Cortex of kidney (tissue), 1 donor: Measurements from ENCODE around the gene FNBP1.
"Not testable (repeated sequence)": the region's sequence is repeated elsewhere in the genome, so short reads cannot be mapped to it uniquely, and the experiment has no call there.

ENCODE experiments used
- DNase-seq: peaks from one replicate; lab custom pipeline; 2025; lab: John Stamatoyannopoulos, UW

The FNBP1 gene

DNA sequence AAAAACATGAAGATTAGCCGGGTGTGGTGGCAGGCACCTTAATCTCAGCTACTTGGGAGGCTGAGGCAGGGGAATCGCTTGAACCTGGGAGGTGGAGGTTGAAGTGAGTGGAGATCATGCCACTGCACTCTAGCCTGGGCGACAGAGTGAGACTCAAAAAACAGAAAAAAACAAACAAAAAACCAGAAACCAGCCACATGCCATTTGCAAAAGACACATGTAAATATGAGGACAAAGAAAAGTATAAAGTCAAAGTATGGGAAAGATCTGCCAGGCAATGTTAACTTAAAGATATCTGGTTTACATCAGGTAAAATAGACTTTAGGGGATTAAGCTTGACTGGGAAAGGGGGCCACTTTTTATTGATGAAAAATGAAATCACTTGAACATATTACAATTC, 90.7 kb downstream of the FNBP1 start:
- DNase-seq = no peak

DNA sequence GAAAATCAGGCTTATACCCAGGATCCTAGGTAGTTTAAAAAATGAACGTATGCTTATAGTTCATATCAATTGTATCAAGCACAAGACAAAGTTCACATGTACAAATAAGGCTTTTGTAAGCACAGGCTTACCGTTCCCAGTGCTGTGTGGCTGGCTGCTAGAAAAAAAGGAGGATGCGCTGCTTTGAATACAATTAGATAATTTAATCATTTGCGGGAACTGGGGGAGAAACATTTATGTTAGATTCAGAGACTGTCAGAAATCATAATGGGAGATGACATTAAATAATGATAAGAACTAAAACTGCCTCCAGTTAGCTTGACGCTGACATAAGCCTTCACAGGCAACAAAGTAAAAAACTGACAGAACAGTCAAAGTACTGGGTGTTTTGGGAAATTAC, 93.2 kb downstream of the FNBP1 start:
- no peak for DNase-seq

DNA sequence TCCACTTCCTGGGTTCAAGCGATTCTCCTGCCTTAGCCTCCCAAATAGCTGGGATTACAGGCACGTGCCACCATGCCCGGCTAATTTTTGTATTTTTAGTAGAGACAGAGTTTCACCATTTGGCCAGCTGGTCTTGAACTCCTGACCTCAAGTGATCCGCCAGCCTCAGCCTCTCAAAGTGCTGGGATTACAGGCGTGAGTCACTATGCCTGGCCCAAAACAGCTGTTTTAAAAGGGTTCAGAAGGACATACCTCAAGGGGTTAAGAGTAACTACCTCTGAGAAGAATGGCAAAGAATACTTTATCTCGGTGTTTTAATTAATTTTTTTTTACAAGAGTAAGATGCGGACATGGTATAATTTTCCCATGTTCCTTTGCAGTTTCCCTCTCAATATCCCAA, 94.4 kb downstream of the FNBP1 start:
- DNase-seq = not testable (repeated sequence)

DNA sequence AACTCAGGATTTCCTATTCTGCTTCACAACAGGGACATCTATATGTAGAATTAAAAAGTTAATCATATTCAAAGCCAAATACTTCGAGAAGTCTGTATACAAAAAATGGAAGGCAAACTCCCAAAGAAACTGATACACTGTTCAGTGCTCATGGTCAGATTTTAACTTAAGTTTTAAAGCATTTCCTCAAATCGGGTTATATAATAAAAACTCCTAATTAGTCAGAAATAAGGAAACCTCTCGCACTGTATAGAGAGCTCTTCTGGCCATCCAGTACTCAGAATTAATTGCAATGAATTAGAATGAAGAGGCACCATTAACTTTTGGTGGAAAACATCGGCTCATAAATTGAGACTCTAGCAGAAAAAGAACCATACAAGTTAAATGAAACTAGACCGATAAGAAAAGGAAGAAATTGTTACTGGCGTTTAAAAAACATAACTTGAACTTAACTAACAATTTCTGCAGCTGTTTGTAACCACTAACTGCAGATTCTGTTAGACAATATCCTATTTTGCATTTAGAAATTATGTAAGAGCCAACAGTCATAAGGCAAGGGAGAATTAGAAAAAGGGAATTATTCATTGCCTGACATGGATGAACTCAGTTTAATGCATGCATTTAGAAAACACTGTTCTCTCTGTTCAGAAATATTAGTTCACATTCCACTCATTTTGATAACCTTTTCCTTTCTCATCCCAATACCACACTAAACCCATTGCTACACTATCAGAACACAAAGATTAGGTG, 96.6 kb downstream of the FNBP1 start:
- DNase-seq = no peak

DNA sequence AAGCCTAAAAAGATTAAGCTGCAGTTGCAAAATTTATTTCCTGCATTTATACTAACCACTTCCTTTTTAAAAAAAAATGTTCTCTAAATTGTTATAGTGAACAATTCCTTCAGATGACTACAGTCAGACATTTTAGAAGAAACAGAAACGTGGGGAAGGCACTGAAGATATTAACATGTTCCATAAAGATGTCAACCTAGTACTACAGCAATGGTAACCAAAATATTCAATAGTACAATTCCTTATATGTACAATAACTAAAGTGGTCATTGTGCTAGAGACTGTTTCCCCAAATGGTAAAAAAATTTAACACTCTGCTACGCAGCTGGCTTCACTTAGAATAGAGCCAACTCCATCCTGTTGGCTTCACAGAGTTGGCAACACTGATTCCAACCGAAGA, 97.7 kb downstream of the FNBP1 start:
- DNase-seq = no peak

DNA sequence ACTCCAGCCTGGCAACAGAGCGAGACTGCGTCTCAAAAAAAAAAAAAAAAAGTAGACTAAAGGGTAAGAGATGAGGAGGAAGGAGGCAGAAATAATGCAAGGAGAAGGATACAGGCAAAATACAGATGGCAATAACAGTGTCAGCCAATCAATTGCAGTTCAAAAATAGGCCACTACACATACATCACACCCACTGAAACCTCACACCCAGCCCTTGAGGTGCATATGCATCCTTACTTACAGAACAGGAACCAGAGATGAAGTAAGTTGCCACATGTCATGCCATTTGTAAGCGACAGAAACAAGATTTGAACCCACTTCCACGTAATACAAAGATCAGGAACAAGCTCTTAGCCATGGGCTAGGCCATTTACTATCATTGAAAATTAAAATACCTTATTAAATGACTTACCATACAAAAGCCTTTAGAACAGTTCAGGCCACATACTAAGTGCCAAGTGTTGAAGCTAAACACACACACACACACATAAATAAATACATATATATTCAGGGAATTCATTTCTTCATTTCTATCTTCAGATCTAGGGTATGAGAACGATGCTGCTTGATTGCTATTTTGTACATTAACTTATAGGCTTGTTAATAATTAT, 98.4 kb downstream of the FNBP1 start:
- DNase-seq = no peak

DNA sequence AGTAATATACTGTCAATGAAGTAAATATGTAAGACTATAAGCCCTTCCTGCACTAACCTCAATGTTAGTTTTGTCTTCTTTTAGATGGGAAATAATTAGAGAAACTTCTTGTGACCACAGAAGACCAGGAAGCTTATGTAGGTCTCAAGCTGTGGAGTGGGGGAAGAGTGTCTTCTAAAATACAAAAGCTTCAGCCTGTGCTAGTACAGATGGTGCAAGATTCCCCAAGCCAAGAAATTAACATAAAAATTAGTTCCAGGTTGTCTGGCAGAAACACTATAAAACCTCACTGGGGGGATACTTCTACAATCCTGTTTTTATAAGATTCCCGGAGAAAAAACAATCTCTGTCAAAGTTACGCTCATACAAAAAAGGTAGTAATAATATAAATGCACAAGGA, 103.6 kb downstream of the FNBP1 start:
- no peak for DNase-seq

DNA sequence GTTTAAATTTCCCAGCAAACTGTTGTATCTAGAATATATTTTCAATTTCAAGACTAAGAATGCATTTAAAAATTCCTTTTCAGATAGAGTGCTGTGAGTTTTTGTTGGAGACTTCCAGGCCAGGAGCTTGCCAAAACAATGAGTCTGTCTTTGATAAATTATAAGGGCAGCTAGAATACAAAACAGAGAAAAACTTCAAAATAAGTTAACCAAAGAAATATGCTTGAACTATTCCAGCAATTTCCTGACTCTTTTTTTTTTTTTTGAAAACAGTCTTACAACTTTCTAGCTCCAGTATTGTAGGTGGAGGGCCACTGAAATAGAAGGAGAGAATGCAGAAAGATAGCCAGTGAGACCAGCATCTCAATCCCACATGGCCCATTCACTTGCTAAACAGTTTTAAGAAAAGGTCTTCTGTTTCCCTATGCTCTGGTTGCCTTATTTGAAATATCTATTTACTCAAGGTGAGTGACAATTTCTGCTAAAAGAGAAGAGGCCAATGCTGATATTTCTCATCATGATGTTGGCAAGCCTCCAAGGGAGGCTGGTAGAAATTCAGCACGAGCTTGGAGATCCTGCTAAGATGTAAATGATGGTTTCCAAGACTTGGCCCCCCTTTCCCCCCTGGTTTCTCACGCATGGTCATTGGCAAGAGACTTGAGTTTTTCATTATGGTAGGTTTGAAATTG, 104.6 kb downstream of the FNBP1 start:
- no peak for DNase-seq

DNA sequence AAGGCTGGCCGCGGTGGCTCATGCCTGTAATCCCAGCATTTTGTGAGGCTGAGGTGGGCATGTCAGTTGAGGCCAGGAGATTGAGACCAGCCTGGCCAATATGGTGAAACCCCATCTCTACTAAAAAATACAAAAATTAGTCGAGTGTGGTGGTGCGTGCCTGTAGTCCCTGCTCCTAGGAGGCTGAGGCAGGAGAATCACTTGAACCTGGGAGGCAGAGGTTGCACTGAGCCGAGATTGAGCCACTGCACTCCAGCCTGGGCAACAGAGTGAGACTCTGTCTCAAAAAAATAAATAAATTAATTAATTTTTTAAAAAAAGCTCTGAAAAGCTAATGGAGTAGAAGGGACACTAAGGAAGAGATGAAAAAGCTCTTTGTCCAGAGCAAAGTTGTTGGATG, 105.1 kb downstream of the FNBP1 start:
- DNase-seq = not testable (repeated sequence)

DNA sequence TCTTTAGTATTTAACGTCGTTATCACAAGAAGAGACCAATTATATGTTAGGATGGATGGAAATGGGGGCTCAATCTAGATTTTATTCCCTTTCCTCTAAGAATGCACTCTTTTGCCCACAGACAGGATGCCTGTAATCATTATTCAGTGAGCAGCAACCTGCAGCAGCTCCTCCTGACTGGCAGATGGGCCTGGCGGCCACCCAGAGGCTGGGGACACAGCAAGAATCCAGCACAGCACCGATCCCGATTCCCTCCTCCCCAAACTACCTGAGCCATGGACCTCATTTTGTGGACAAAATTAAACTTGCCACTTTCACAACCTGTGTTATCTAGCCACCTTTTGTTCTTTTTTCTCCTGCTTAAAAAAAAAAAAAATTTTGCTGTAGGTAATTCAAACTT, 106.8 kb downstream of the FNBP1 start:
- DNase-seq = no peak

DNA sequence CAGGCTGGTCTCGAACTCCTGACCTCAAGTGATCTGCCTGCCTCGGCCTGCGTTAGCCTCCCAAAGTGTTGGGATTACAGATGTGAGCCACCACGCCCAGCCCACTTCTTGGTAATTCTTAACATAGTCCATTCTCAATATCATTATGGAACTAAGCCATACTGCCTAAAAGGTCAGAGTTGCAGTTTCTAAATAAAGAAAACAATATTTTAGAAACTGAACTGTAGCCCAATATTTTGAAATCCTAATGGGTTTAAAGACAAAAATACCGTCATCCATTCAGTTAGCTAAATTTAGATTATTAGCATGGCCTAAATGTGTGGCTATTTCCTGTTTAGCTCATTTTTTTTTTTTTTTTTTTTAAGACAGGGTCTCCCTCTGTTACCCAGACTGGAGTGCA, 108.2 kb downstream of the FNBP1 start:
- no peak for DNase-seq

DNA sequence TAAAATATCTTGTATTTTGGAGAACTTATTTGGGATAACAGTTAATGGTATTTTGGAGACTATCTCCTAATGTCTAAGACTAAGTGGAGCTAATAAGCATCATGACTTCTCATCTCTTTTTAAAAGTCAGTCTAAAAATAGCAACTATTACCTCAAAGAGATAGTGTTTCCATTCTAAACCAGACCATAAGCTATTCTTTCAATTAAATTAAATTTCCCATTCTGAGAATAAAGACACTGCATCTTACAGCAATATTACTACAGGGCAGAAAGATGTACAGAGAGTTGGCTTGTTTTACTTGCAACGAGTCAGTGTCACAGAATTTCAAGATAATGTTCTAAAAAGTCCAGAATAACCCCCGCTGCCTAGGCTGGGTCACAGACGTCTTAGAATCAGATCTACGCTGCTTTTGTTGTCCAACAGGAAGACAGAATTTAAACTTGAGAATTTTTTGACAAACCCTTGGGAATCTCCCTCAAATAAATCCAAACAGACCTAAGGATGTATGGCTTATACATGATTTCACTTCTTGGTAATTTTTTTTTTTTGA, 108.9 kb downstream of the FNBP1 start:
- DNase-seq = no peak

DNA sequence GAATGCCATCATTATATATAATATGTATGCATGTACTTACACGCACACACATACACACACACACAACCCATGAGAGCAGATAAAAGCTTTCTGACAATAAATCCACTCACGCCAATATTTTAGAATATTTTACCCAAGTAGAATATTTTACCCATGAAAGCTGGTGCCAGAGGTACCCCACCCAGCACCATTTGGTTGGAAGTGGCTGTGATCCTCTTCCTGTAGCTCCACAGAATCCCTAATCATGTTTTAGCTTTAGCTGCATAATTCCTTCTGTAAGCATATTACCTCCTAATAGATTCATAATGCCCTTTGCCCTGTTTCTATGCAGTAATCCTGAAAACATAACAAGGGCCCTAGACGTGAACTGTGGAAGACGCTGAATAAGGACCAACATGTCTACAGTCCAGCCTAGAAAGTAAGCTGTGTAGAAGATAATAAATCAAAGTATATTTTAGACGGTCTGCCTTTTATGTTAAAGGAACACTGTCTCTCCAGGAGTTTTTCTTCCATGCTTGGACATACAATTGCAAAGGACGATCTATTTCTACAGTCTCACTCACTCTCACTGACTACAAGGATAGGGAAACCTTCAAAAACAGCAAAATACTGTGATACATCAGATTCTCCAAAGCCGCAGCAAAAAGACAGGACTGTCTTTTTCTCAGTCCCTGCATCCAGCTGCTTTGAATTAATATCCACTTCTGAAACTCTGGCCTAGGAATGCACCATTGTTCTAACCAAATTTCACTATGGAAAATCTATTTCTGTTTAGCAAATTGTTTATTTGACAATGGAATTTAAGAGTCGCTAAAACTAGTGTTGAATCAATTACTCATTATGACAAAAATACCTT, 109.6 kb downstream of the FNBP1 start:
- no peak for DNase-seq

DNA sequence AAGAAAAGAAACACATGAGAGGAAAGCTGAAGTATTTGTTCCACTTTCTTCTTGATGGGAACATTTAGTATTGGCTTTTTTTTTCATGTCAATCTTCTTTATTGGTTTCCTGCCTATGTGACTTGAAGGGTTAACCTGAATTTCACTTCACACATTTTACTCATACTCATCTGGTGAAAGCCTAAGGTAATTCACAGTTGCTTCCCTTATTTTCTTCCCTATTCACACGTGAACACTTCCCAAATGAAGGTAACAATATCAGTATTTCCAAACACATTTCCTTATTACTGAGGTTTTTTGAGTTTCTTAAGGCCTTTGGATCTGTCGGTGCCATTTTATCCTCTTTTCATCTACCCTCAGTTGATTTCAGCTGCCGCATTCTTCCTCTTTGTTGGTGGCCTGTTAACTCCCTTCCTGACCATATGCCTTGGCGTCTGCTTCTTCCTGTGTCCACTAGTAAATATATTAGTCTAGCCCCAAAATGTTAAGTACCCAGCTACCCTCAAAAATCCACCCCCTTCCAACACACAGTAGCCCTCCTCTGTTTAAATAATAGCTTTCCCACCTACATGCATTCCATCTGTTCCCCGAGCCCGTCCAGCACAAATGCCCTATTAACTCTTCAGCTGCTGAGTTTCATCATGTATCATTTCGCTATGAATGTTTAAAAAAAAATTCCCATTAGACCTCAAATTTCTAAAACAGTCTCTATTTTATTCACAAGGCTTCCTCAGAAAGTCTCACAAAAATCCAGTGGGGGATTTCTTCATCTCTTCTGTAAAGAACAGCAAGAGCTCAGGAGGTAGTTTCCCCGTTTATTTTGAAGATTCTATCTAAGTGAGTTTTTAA, 110.5 kb downstream of the FNBP1 start:
- no peak for DNase-seq

DNA sequence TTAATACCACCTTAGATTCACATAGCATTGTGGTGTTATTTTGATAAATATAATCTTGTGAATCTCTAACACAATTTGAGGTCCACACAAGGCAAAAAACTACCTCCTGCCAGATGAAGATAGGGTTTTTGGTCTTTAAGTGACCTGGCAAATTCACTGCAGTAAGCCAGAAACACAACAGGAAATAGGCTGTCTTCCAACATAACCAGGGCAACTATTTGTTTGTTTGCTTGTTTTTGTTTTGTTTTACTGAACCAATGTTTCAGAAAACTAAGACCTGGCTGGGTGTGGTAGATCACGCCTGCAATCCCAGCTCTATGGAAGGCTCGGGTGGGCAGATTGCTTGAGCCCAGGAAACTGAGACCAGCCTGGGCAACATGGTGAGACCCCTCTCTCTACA, 112.2 kb downstream of the FNBP1 start:
- no peak for DNase-seq

DNA sequence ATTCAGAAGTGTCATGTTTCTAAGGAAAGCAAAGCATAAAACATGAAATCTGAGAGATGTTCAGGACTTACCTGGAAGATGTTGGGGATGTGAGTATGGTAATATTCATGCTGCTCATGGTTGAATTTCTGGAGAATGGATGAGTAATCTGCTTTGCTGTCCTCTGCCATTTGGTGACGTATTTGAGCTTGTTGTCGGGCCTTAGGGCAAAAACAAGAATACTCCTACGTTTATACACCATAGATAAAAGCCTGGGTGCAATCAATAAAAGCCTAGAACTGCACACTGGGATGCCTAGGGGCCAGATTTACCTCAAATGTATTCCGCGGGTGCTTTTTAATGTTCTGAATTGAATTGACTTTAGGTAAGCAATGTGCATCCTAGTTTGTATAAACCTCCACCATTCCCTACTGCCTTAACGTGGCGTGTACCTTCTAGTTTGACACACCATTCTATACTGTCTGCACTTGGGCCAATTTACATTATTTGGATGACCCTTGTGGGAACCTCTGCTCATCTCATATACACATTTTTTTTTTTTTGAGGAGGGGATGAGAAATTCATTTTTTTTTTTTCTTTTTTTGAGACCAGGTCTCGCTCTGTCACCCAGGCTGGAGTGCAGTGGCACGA, 113.4 kb downstream of the FNBP1 start:
- DNase-seq = no peak

DNA sequence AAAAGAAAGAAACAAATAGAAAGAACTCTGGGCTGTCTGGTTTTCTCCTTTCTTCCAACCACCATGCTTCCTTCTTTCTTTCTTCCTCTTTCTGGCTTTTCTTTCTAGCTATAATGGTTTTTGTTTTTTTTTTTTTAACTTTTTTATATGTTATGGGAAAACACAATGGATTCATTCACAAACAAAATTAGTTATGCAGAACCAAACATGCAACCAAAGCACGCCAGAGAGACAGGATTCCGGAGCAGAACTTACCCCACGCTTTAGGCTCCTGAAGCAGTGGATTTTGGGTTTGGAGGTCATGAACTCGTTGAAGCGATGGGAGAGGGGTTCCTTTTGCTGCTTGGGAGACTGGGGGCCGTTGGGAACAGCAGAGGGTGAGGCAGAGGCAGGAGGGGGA, 119.4 kb downstream of the FNBP1 start:
- DNase-seq = no peak

DNA sequence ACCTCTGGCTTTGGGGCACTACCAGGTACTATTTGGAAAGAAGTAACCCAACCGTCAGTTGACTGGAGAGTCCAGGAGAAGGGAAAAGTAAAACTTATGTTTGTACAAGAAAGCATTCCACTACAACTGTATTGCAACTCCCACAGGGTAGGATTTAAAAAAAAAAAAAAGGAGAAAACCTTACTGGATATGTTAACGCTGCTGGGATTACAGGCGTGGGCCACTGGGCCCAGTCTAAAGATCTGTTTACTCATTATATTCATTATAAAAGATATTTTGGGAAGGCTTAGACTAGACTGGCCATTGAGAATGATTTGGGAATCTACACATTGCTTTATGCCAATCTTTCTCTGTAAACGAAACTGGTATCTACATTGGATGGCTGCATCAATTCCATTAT, 121.1 kb downstream of the FNBP1 start:
- no peak for DNase-seq

DNA sequence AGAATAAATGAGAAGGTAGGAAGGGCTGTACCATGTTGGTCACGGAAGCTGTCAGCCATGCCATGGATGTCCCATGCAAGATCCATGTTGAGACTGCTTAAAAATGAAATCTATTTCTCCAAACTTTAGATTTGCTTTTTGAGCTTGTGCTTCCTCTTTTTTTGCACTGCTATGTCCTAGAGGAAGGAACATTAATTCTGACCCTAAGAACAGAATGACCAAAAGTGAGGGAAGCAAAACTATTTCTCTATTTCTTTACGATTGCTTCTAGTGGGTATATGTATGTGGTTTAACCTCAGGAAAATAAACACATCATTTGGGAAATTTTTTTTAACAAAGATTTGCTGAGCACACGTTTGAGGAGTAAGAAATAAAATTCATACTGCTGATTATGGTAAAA, 123.1 kb downstream of the FNBP1 start:
- no peak for DNase-seq

DNA sequence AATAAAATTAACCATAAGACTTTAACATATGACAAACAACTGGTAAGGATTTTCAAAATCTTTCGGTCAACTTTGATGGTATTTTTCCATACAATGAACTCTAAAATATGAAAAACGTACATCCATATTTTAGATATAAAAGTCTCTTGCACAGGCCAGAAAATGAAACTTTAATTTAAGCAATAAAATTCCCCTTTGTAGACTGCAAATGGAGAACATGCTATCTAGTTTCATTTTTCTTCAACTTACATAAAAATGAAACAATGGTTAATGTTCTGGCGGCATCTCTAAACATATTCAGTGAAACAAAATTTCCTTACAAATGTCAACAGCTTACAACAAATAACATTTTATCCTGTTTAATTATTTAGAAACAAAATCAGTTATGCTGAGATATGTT, 123.7 kb downstream of the FNBP1 start:
- DNase-seq = no peak
